Panc1 (cell line): Measurements from ENCODE around the gene MOCS2. TPM values are rescaled to one million over a fixed set of nuclear protein-coding genes. Genes with fewer than 3 reads are reported as not detected.
A peak's percentile ranks its signal among the peaks of the same experiment; 100 is the strongest.

Experiments
- ATAC-seq: fragments of 200-7000 bp; cut with Tn5 transposase; 2 replicates; pipeline ENCODE4 v1.9.1; 2020; ENCODE audit warnings: mild to moderate bottlenecking, moderate library complexity
- BruUV-seq: library from RNA; stranded (reverse); fragments of 400-500 nt; replicated peaks from 2 replicates; lab custom pipeline; 2021; lab: Mats Ljungman, UMichigan
- CTCF ChIA-PET: fragments of 300-600 bp; sonication (Branson Sonifier 250); formaldehyde crosslinking; loops from one replicate; lab custom pipeline; 2022; ENCODE audit warnings: antibody characterized with exemption; lab: Charles Lee
- POLR2A ChIA-PET: fragments of 300-600 bp; sonication (Branson Sonifier 250); formaldehyde crosslinking; loops from one replicate; lab custom pipeline; 2022; ENCODE audit warnings: antibody characterized with exemption; lab: Charles Lee
- DNase-seq: peaks from one replicate; pipeline ENCODE4 v3.0.0-alpha.2; 2010; ENCODE audit warnings: low read depth, low spot score
- H3K27ac ChIP-seq: 2 replicates; pipeline ENCODE4 v1.5.1; 2011; ENCODE audit warnings: mild to moderate bottlenecking, low read length, inconsistent platforms
- H3K27me3 ChIP-seq: fragments of 200-500 bp; sonication (Bioruptor generic); 2 replicates; pipeline ENCODE4 v1.6.0; 2014; ENCODE audit warnings: low read length, inconsistent platforms; ENCODE audit not compliant: control insufficient read depth, insufficient read depth
- H3K36me3 ChIP-seq: fragments of 200-500 bp; sonication (Bioruptor generic); 2 replicates; pipeline ENCODE4 v1.5.1; 2014; ENCODE audit warnings: inconsistent platforms, mild to moderate bottlenecking, low read length, moderate library complexity; ENCODE audit not compliant: control insufficient read depth, insufficient read depth
- H3K4me1 ChIP-seq: 2 replicates; pipeline ENCODE4 v1.5.1; 2011; ENCODE audit warnings: inconsistent platforms, mild to moderate bottlenecking, low read length, moderate library complexity; ENCODE audit not compliant: control insufficient read depth, insufficient read depth
- H3K4me3 ChIP-seq, 2 experiments: 2 replicates each; pipeline ENCODE4 v1.5.1; 2011 to 2012; ENCODE audit warnings: low read depth in 2 of 2, low read length in 2 of 2, mild to moderate bottlenecking in 2 of 2, inconsistent platforms in 1 of 2, moderate library complexity in 1 of 2
- H3K9me3 ChIP-seq: fragments of 200-500 bp; sonication (Bioruptor generic); 2 replicates; pipeline ENCODE4 v1.5.1; 2014; ENCODE audit warnings: low read depth, mild to moderate bottlenecking, inconsistent platforms, low read length, moderate library complexity; ENCODE audit not compliant: control insufficient read depth, insufficient read depth
- CTCF ChIP-seq: fragments of 450-650 bp; IDR thresholded peaks from 2 replicates; pipeline ENCODE4 v1.5.1; 2017; ENCODE audit warnings: mild to moderate bottlenecking
- POLR2AphosphoS5 ChIP-seq: IDR thresholded peaks from 2 replicates; pipeline ENCODE4 v1.6.1; 2012; ENCODE audit warnings: mild to moderate bottlenecking, low read depth, low read length, moderate library complexity
- REST ChIP-seq, 2 experiments: IDR thresholded peaks; 2 replicates each; pipeline ENCODE4 v1.6.1; 2011 to 2012; ENCODE audit warnings: low read depth in 2 of 2, control low read depth in 1 of 2, low read length in 1 of 2, mild to moderate bottlenecking in 1 of 2, moderate library complexity in 1 of 2; ENCODE audit not compliant: insufficient read depth in 1 of 2
- SIN3A ChIP-seq: IDR thresholded peaks from 2 replicates; pipeline ENCODE4 v1.6.1; 2012; ENCODE audit warnings: low read depth, mild to moderate bottlenecking, low read length, moderate library complexity, borderline replicate concordance; ENCODE audit not compliant: insufficient read depth
- TCF7L2 ChIP-seq: IDR thresholded peaks from 2 replicates; pipeline ENCODE4 v1.6.1; 2011; ENCODE audit warnings: mild to moderate bottlenecking, low read depth, low read length, inconsistent platforms
- in situ Hi-C: cut with HindIII; loops from 2 replicates; pipeline ENCODE4 v1.10.0; 2016; ENCODE audit warnings: low sequenced_read_pairs, low pct_unique_long_range_greater_than_20kb
- intact Hi-C: fragments of 100-400 bp; cut with micrococcal nuclease; formaldehyde crosslinking; loops from one replicate; pipeline ENCODE4 v1.10.0; 2022; ENCODE audit not compliant: unreplicated experiment
- total RNA-seq: library from RNA; stranded (reverse); gene quantifications from one replicate; pipeline ENCODE4 v1.2.1, GENCODE V29; 2021; ENCODE audit not compliant: unreplicated experiment

The MOCS2 gene
- total RNA-seq, 1 experiment from 2014 or later, result 39.5 TPM

GRCh38 chr5:53071298-53071697, 38.3 kb downstream of the MOCS2 start:
- H3K4me3 ChIP-seq, result no peak overlapping the region
- CTCF ChIA-PET, result no interaction called here
- ATAC-seq (no peak), DNase-seq (no peak)
- no peaks in the 10 kb centered on the region for H3K9me3 ChIP-seq
- peaks cover 3% of the 10 kb centered on the region; the same call in 1 of the 2 replicates for H3K4me1 ChIP-seq
- TF ChIP-seq TCF7L2 (no peak), CTCF (no peak), POLR2AphosphoS5 (no peak), REST (IDR thresholded peaks at IDR 0.05; ENCODE audit: insufficient read depth in 1 of 2, low read depth in 2 of 2, low read length in 1 of 2) (no peak), SIN3A (no peak)
- no peaks in the 10 kb centered on the region for H3K27me3 ChIP-seq
- peaks cover 25% of the 10 kb centered on the region for H3K36me3 ChIP-seq
- no peak overlapping the region for H3K27ac ChIP-seq
- intact Hi-C loops (no loop called here), in situ Hi-C loops (no loop called here)
- POLR2A ChIA-PET, result interaction anchor here (0.7 kb wide), 1 partner anchor 24 kb away, joined by 3 read pairs; no protein-coding TSS in a partner anchor
- no TSS peak for BruUV-seq

GRCh38 chr5:53069626-53070025, 39.9 kb downstream of the MOCS2 start:
- intact Hi-C loops, result no loop called here
- no peak overlapping the region for H3K27ac ChIP-seq

More at GRCh38 chr5:53069626-53070025, 39.9 kb downstream of the MOCS2 start:
- Histone ChIP-seq H3K27me3 (no peaks in the 10 kb centered on the region), H3K9me3 (no peaks in the 10 kb centered on the region), H3K4me1 (peaks cover 3% of the 10 kb centered on the region; the same call in 1 of the 2 replicates), H3K4me3 (no peak overlapping the region), H3K36me3 (peaks cover 26% of the 10 kb centered on the region)
- DNase-seq (peak; percentile 97), ATAC-seq (peak; percentile 91)
- ChIA-PET POLR2A (no interaction called here), CTCF (interaction anchor here (0.6 kb wide), 1 partner anchor 121 kb away, joined by 3 read pairs; no protein-coding TSS in a partner anchor)
- TF ChIP-seq POLR2AphosphoS5 (no peak), TCF7L2 (no peak), CTCF (no peak), REST (IDR thresholded peaks at IDR 0.05; ENCODE audit: insufficient read depth in 1 of 2, low read depth in 2 of 2, low read length in 1 of 2) (no peak), SIN3A (no peak)
- in situ Hi-C loops, result no loop called here
- no TSS peak for BruUV-seq
